ENCODE results near the gene RAB5B.

The RAB5B gene

GRCh38 chr12:55942577-55943136 is 31.2 kb upstream of the RAB5B start:
- H2AFZ ChIP-seq (ENCODE audit: low read length): no peak overlapping the region
- H3K9me3 ChIP-seq (replicated peaks; ENCODE audit: insufficient read depth, low read length): no peaks in the 10 kb centered on the region
- TF ChIP-seq EZH2 (optimal IDR thresholded peaks at IDR 0.05; ENCODE audit: low read depth, low read length) (no peak), EZH2phosphoT487 (IDR thresholded peaks at IDR 0.05; ENCODE audit: low read length) (no peak)
- TF ChIP-seq, protein P1, sequence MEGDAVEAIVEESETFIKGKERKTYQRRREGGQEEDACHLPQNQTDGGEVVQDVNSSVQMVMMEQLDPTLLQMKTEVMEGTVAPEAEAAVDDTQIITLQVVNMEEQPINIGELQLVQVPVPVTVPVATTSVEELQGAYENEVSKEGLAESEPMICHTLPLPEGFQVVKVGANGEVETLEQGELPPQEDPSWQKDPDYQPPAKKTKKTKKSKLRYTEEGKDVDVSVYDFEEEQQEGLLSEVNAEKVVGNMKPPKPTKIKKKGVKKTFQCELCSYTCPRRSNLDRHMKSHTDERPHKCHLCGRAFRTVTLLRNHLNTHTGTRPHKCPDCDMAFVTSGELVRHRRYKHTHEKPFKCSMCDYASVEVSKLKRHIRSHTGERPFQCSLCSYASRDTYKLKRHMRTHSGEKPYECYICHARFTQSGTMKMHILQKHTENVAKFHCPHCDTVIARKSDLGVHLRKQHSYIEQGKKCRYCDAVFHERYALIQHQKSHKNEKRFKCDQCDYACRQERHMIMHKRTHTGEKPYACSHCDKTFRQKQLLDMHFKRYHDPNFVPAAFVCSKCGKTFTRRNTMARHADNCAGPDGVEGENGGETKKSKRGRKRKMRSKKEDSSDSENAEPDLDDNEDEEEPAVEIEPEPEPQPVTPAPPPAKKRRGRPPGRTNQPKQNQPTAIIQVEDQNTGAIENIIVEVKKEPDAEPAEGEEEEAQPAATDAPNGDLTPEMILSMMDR (IDR thresholded peaks at IDR 0.05; ENCODE audit: low read length): no peak
- H4K20me1 ChIP-seq (ENCODE audit: insufficient read depth, low read length): no peaks in the 10 kb centered on the region
- H3K4me3 ChIP-seq (ENCODE audit: low read length): no peak overlapping the region
- DNase-seq: no peak
- H3K27ac ChIP-seq (ENCODE audit: low read length): no peak overlapping the region
- H3K4me1 ChIP-seq (ENCODE audit: low read length): peaks cover 3% of the 10 kb centered on the region; the same call in 1 of the 2 replicates
- H3K9me2 ChIP-seq (replicated peaks; ENCODE audit: insufficient read depth, low read length): no peaks in the 10 kb centered on the region
- H3F3A ChIP-seq (ENCODE audit: insufficient read depth, low read length): no peaks in the 10 kb centered on the region
- H3K36me3 ChIP-seq (replicated peaks; ENCODE audit: insufficient read depth, low read length): no peaks in the 10 kb centered on the region
- H3K79me2 ChIP-seq (ENCODE audit: low read length): no peaks in the 10 kb centered on the region
- H3K9ac ChIP-seq (ENCODE audit: low read length): no peak overlapping the region
- no peaks in the 10 kb centered on the region for H3K27me3 ChIP-seq (replicated peaks; ENCODE audit: insufficient read depth, low read length)
- no peak overlapping the region for H3K4me2 ChIP-seq (ENCODE audit: low read depth, low read length)

GRCh38 chr12:55946553-55946952 is 27.3 kb upstream of the RAB5B start:
- Histone ChIP-seq H3F3A (ENCODE audit: insufficient read depth, low read length) (no peaks in the 10 kb centered on the region), H3K27ac (ENCODE audit: low read length) (no peak overlapping the region), H3K36me3 (replicated peaks; ENCODE audit: insufficient read depth, low read length) (no peaks in the 10 kb centered on the region), H3K27me3 (replicated peaks; ENCODE audit: insufficient read depth, low read length) (no peaks in the 10 kb centered on the region), H3K79me2 (ENCODE audit: low read length) (no peaks in the 10 kb centered on the region), H3K9ac (ENCODE audit: low read length) (no peak overlapping the region), H3K9me3 (replicated peaks; ENCODE audit: insufficient read depth, low read length) (no peaks in the 10 kb centered on the region), H4K20me1 (ENCODE audit: insufficient read depth, low read length) (no peaks in the 10 kb centered on the region), H3K9me2 (replicated peaks; ENCODE audit: insufficient read depth, low read length) (no peaks in the 10 kb centered on the region), H3K4me3 (ENCODE audit: low read length) (no peak overlapping the region), H2AFZ (ENCODE audit: low read length) (no peak overlapping the region), H3K4me2 (ENCODE audit: low read depth, low read length) (no peak overlapping the region), H3K4me1 (ENCODE audit: low read length) (no peaks in the 10 kb centered on the region)
- no peak for TF ChIP-seq EZH2 (optimal IDR thresholded peaks at IDR 0.05; ENCODE audit: low read depth, low read length)
- no peak for TF ChIP-seq EZH2phosphoT487 (IDR thresholded peaks at IDR 0.05; ENCODE audit: low read length)
- TF ChIP-seq, protein P1 (IDR thresholded peaks at IDR 0.05; ENCODE audit: low read length): no peak
- DNase-seq: no peak

DNA sequence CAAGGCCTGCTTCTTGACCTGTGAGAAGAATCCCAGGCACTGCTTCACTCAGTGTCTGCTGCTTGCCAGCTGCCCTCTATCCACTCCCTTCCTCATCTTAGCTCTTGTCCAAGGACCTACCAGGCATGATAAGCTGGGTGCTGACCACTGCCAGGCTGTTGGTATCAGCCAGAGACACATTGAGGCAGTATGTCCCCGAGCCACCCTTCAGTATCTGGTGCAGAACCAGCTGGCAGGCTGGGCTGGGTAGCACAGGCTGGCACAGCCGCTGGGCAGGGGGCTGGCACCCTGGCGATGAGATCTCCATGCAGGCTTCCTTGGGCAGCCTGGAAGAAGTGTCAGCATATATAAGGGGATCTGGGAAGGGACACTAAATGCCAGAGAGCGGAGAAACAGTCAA is 18.5 kb upstream of the RAB5B start:
- Histone ChIP-seq H3K79me2 (ENCODE audit: low read length) (no peaks in the 10 kb centered on the region), H3K27me3 (replicated peaks; ENCODE audit: insufficient read depth, low read length) (no peaks in the 10 kb centered on the region), H3K4me2 (ENCODE audit: low read depth, low read length) (no peak overlapping the region), H3K9ac (ENCODE audit: low read length) (no peak overlapping the region), H3K4me3 (ENCODE audit: low read length) (no peak overlapping the region), H2AFZ (ENCODE audit: low read length) (no peak overlapping the region), H3K9me2 (replicated peaks; ENCODE audit: insufficient read depth, low read length) (no peaks in the 10 kb centered on the region), H3K36me3 (replicated peaks; ENCODE audit: insufficient read depth, low read length) (no peaks in the 10 kb centered on the region), H3F3A (ENCODE audit: insufficient read depth, low read length) (no peaks in the 10 kb centered on the region), H3K4me1 (ENCODE audit: low read length) (no peaks in the 10 kb centered on the region), H3K9me3 (replicated peaks; ENCODE audit: insufficient read depth, low read length) (no peaks in the 10 kb centered on the region), H4K20me1 (ENCODE audit: insufficient read depth, low read length) (no peaks in the 10 kb centered on the region), H3K27ac (ENCODE audit: low read length) (no peak overlapping the region)
- DNase-seq: no peak
- TF ChIP-seq EZH2 (optimal IDR thresholded peaks at IDR 0.05; ENCODE audit: low read depth, low read length) (no peak), EZH2phosphoT487 (IDR thresholded peaks at IDR 0.05; ENCODE audit: low read length) (no peak)
- TF ChIP-seq, protein P1 (IDR thresholded peaks at IDR 0.05; ENCODE audit: low read length): no peak
